ENCODE results near the gene MAST2. TPM values are rescaled to one million over a fixed set of nuclear protein-coding genes. Genes with fewer than 3 reads are reported as not detected.

Gene MAST2
- total RNA-seq, 1 experiment from 2014 or later: 37.2 TPM

- POLR2A ChIA-PET: no interaction called here
- Mint-ChIP-seq H3K4me1 (peaks cover 2% of the 10 kb centered on the region; the same call in 1 of the 2 replicates), H3K27ac (no peak overlapping the region), H3K27me3 (ENCODE audit: low read depth) (no peaks in the 10 kb centered on the region), H3K9me3 (no peaks in the 10 kb centered on the region), H3K4me3 (no peak overlapping the region), H3K36me3 (peaks cover 14% of the 10 kb centered on the region; the same call in 1 of the 2 replicates)
- DNase-seq (ENCODE audit: low spot score) (no peak), ATAC-seq (no peak)
- CTCF ChIA-PET: no interaction called here
- no peak for TF ChIP-seq IRF1 (CRISPR knock-in tag; IDR thresholded peaks at IDR 0.05)
- no peak for TF ChIP-seq ZNF425 (CRISPR knock-in tag; conservative IDR thresholded peaks at IDR 0.05)
- TF ChIP-seq NR3C1 (CRISPR knock-in tag; conservative IDR thresholded peaks at IDR 0.05; ENCODE audit: low read depth): no peak
- no peak for TF ChIP-seq AR (CRISPR knock-in tag; IDR thresholded peaks at IDR 0.05)
- TF ChIP-seq CBFB (CRISPR knock-in tag; IDR thresholded peaks at IDR 0.05; ENCODE audit: low read depth): no peak
- no peak for TF ChIP-seq TP53 (CRISPR knock-in tag; IDR thresholded peaks at IDR 0.05)
- no peak for TF ChIP-seq MAX (CRISPR knock-in tag; IDR thresholded peaks at IDR 0.05)
- no peak for TF ChIP-seq CDX4 (CRISPR knock-in tag; IDR thresholded peaks at IDR 0.05; ENCODE audit: borderline replicate concordance)
Measured at GRCh38 chr1:45814776-45815175, 11.4 kb downstream of the MAST2 start.

GRCh38 chr1:45815667-45816458, 12.5 kb downstream of the MAST2 start:
- no peak for DNase-seq (ENCODE audit: low spot score)
- no peak overlapping the region for H3K4me3 Mint-ChIP-seq
- no peak overlapping the region for H3K27ac Mint-ChIP-seq
- ChIA-PET CTCF (interaction anchor here (0.6 kb wide), 1 partner anchor 431 kb away, joined by 3 read pairs; no protein-coding TSS in a partner anchor), POLR2A (interaction anchor here (0.6 kb wide), 1 partner anchor 956 kb away, joined by 5 read pairs; no protein-coding TSS in a partner anchor)
- no peak for ATAC-seq
- H3K4me1 Mint-ChIP-seq: peaks cover 2% of the 10 kb centered on the region; the same call in 1 of the 2 replicates
- H3K9me3 Mint-ChIP-seq: no peaks in the 10 kb centered on the region
- no peaks in the 10 kb centered on the region for H3K27me3 Mint-ChIP-seq (ENCODE audit: low read depth)
- peaks cover 14% of the 10 kb centered on the region; the same call in 1 of the 2 replicates for H3K36me3 Mint-ChIP-seq
- TF ChIP-seq FOXK1 (CRISPR knock-in tag; IDR thresholded peaks at IDR 0.05): no peak
- no peak for TF ChIP-seq PRDM15 (CRISPR knock-in tag; IDR thresholded peaks at IDR 0.05)
- no peak for TF ChIP-seq IRF1 (CRISPR knock-in tag; IDR thresholded peaks at IDR 0.05)
- no peak for TF ChIP-seq NFE2L1 (CRISPR knock-in tag; IDR thresholded peaks at IDR 0.05)
- no peak for TF ChIP-seq KAT7 (CRISPR knock-in tag; IDR thresholded peaks at IDR 0.05; ENCODE audit: borderline replicate concordance)
- TF ChIP-seq CDX4 (CRISPR knock-in tag; IDR thresholded peaks at IDR 0.05; ENCODE audit: borderline replicate concordance): no peak
- no peak for TF ChIP-seq TEAD4 (CRISPR knock-in tag; IDR thresholded peaks at IDR 0.05)
- no peak for TF ChIP-seq NFYB (CRISPR knock-in tag; conservative IDR thresholded peaks at IDR 0.05; ENCODE audit: low read depth)
- TF ChIP-seq SMAD3 (CRISPR knock-in tag; IDR thresholded peaks at IDR 0.05; ENCODE audit: borderline replicate concordance): no peak
- no peak for TF ChIP-seq ZMAT4 (CRISPR knock-in tag; IDR thresholded peaks at IDR 0.05)
- TF ChIP-seq CREB1 (CRISPR knock-in tag; IDR thresholded peaks at IDR 0.05): no peak
- no peak for TF ChIP-seq USF1 (CRISPR knock-in tag; IDR thresholded peaks at IDR 0.05)
